Gastrocnemius medialis (tissue), 4 donors: ENCODE measurements around the gene KCNIP4. TPM values are rescaled to one million over a fixed set of nuclear protein-coding genes. Genes with fewer than 3 reads are reported as not detected.

ENCODE experiments used
- ATAC-seq, 2 donors: fragments of 150-250 bp; one replicate each; pipeline ENCODE4 v1.9.1; 2016
- DNase-seq, 2 donors: peaks; one replicate each; pipeline ENCODE4 v3.0.0-alpha.2; 2019
- H3K27ac ChIP-seq, 4 donors: fragments of 200-600 bp; sonication (generic); 1 replicate in 1 of 4; 2 replicates in 3 of 4; pipeline ENCODE4 v1.5.1; 2016 to 2018; ENCODE audit warnings: mild to moderate bottlenecking in 2 of 4, moderate library complexity in 1 of 4
- H3K27me3 ChIP-seq, 3 donors: fragments of 200-600 bp; sonication (generic) in 2 of 3; 1 replicate in 1 of 3; 2 replicates in 2 of 3; pipeline versions ENCODE4 v1.5.1 to v1.6.0; 2016 to 2019; ENCODE audit warnings: mild to moderate bottlenecking in 1 of 3, moderate library complexity in 1 of 3
- H3K36me3 ChIP-seq, 2 donors: fragments of 200-600 bp; sonication (generic) in 1 of 2; one replicate each; pipeline ENCODE4 v1.5.1; 2017 to 2018
- H3K4me1 ChIP-seq, 2 donors: fragments of 200-600 bp; sonication (generic) in 1 of 2; one replicate each; pipeline ENCODE4 v1.5.1; 2016 to 2017; ENCODE audit warnings: mild to moderate bottlenecking in 2 of 2
- H3K4me3 ChIP-seq, 4 donors: fragments of 200-600 bp; sonication (generic) in 3 of 4; 1 replicate in 1 of 4; 2 replicates in 3 of 4; pipeline ENCODE4 v1.5.1; 2016 to 2019; ENCODE audit warnings: mild to moderate bottlenecking in 2 of 4
- H3K9me3 ChIP-seq, 3 donors: fragments of 200-600 bp; sonication (generic) in 2 of 3; 1 replicate in 1 of 3; 2 replicates in 2 of 3; pipeline ENCODE4 v1.5.1; 2016 to 2019
- CTCF ChIP-seq, 5 experiments: fragments of 450-650 bp in 3 of 5; fragments of 200-600 bp in 2 of 5; sonication (generic) in 2 of 5; IDR thresholded peaks in 4 of 5; conservative IDR thresholded peaks in 1 of 5; 1 replicate in 4 of 5; 2 replicates in 1 of 5; pipeline ENCODE4 v1.5.1; 2016 to 2019; ENCODE audit warnings: antibody characterized with exemption in 5 of 5, mild to moderate bottlenecking in 3 of 5, moderate library complexity in 3 of 5
- POLR2A ChIP-seq, 2 donors: fragments of 450-650 bp; IDR thresholded peaks; one replicate each; pipeline ENCODE4 v1.6.1; 2017; ENCODE audit warnings: antibody characterized with exemption in 2 of 2, mild to moderate bottlenecking in 2 of 2, moderate library complexity in 2 of 2
- in situ Hi-C, 4 donors: fragments of 200-750 bp; cut with MboI; loops; one replicate each; pipeline versions ENCODE4 v1.15.0 to v1.8.0; 2017; ENCODE audit warnings: low sequenced_read_pairs in 4 of 4
- intact Hi-C: fragments of 100-400 bp; cut with DNase I; formaldehyde crosslinking; loops from one replicate; pipeline ENCODE4 v1.15.1; 2023; ENCODE audit warnings: low total_unique reads
- total RNA-seq, 4 donors: library from RNA; depleted of rRNA; stranded (reverse); fragments of >200 nt; gene quantifications; one replicate each; pipeline versions ENCODE4 v1.1.0 to v1.2.3, GENCODE V29; 2016

KCNIP4 gene
- total RNA-seq, 4 donors from 2014 or later: not detected

- no peak overlapping the region for H3K27ac ChIP-seq
- H3K27me3 ChIP-seq: no peaks in the 10 kb centered on the region
- TF ChIP-seq POLR2A (IDR thresholded peaks at IDR 0.05): no peak
- TF ChIP-seq CTCF (IDR thresholded peaks at IDR 0.05 in 4 of 5, conservative IDR thresholded peaks at IDR 0.05 in 1 of 5): no peak
- H3K4me1 ChIP-seq: no peaks in the 10 kb centered on the region
- intact Hi-C loops: no loop called here
- no peak for DNase-seq
- H3K36me3 ChIP-seq: no peaks in the 10 kb centered on the region
- in situ Hi-C loops: loop anchor here in 2 of 4 donors (25.0 kb wide), 2 partner anchors 241 to 991 kb away; no protein-coding TSS in a partner anchor
- no peak for ATAC-seq
- no peaks in the 10 kb centered on the region for H3K9me3 ChIP-seq
- H3K4me3 ChIP-seq: no peak overlapping the region
Measured at GRCh38 chr4:21753084-21753760, 195.3 kb downstream of the KCNIP4 start.

- no peaks in the 10 kb centered on the region for H3K36me3 ChIP-seq
- no peaks in the 10 kb centered on the region for H3K4me1 ChIP-seq
- ATAC-seq (no peak), DNase-seq (no peak)
- no peak overlapping the region for H3K27ac ChIP-seq
- intact Hi-C loops (no loop called here), in situ Hi-C loops (loop anchor here in 2 of 4 donors (25.0 kb wide), 2 partner anchors 240 to 990 kb away; no protein-coding TSS in a partner anchor)
- H3K27me3 ChIP-seq: no peaks in the 10 kb centered on the region
- H3K9me3 ChIP-seq: no peaks in the 10 kb centered on the region
- no peak overlapping the region for H3K4me3 ChIP-seq
- TF ChIP-seq CTCF (IDR thresholded peaks at IDR 0.05 in 4 of 5, conservative IDR thresholded peaks at IDR 0.05 in 1 of 5) (no peak), POLR2A (IDR thresholded peaks at IDR 0.05) (no peak)
Measured at GRCh38 chr4:21752616-21753015, 196.0 kb downstream of the KCNIP4 start.

GRCh38 chr4:21749924-21750323, 198.6 kb downstream of the KCNIP4 start:
- Histone ChIP-seq H3K27me3 (no peaks in the 10 kb centered on the region), H3K27ac (no peak overlapping the region), H3K4me1 (no peaks in the 10 kb centered on the region), H3K9me3 (no peaks in the 10 kb centered on the region), H3K36me3 (no peaks in the 10 kb centered on the region), H3K4me3 (no peak overlapping the region)
- TF ChIP-seq POLR2A (IDR thresholded peaks at IDR 0.05): no peak
- no peak for TF ChIP-seq CTCF (IDR thresholded peaks at IDR 0.05 in 4 of 5, conservative IDR thresholded peaks at IDR 0.05 in 1 of 5)
- ATAC-seq: no peak
- in situ Hi-C loops: loop anchor here in 2 of 4 donors (25.0 kb wide), 2 partner anchors 238 to 988 kb away; no protein-coding TSS in a partner anchor
- no peak for DNase-seq
- intact Hi-C loops: no loop called here

GRCh38 chr4:21749412-21749811, 199.2 kb downstream of the KCNIP4 start:
- no peak for DNase-seq
- Histone ChIP-seq H3K4me3 (no peak overlapping the region), H3K4me1 (no peaks in the 10 kb centered on the region), H3K27ac (no peak overlapping the region), H3K9me3 (no peaks in the 10 kb centered on the region), H3K27me3 (no peaks in the 10 kb centered on the region), H3K36me3 (no peaks in the 10 kb centered on the region)
- in situ Hi-C loops: no loop called here
- intact Hi-C loops: no loop called here
- ATAC-seq: no peak
- TF ChIP-seq POLR2A (IDR thresholded peaks at IDR 0.05) (no peak), CTCF (IDR thresholded peaks at IDR 0.05 in 4 of 5, conservative IDR thresholded peaks at IDR 0.05 in 1 of 5) (no peak)
